Kidney (tissue), 14 donors: ENCODE measurements around the gene SLC38A8. TPM values are rescaled to one million over a fixed set of nuclear protein-coding genes. Genes with fewer than 3 reads are reported as not detected.

ENCODE experiments used
- DNase-seq, 5 donors: peaks; one replicate each; pipeline ENCODE4 v3.0.0-alpha.2; 2013 to 2020
- FAIRE-seq: peaks from 2 replicates; lab custom pipeline; 2012; peaks lifted over from hg19 to GRCh38; lab: Jason Lieb, UNC
- H3K27ac ChIP-seq, 2 donors: one replicate each; pipeline ENCODE4 v1.7.0; 2013; ENCODE audit warnings: low read depth in 2 of 2, low read length in 2 of 2, inconsistent platforms in 1 of 2
- H3K27me3 ChIP-seq: one replicate; pipeline ENCODE4 v1.7.1; 2013; ENCODE audit warnings: low read length, inconsistent platforms; ENCODE audit not compliant: control insufficient read depth, insufficient read depth
- H3K36me3 ChIP-seq, 3 donors: one replicate each; pipeline versions ENCODE4 v1.7.0 to v1.7.1; 2013; ENCODE audit warnings: low read length in 3 of 3, control low read depth in 1 of 3, inconsistent platforms in 1 of 3; ENCODE audit not compliant: insufficient read depth in 3 of 3, control insufficient read depth in 2 of 3
- H3K4me1 ChIP-seq, 3 donors: one replicate each; pipeline versions ENCODE4 v1.7.0 to v1.7.1; 2013; ENCODE audit warnings: low read length in 3 of 3, inconsistent platforms in 1 of 3, low read depth in 1 of 3; ENCODE audit not compliant: control insufficient read depth in 2 of 3, insufficient read depth in 2 of 3
- H3K4me3 ChIP-seq, 3 donors: one replicate each; pipeline versions ENCODE4 v1.7.0 to v1.8.1; 2013; ENCODE audit warnings: low read length in 3 of 3, control low read depth in 1 of 3, inconsistent platforms in 1 of 3
- H3K9ac ChIP-seq, 3 donors: one replicate each; pipeline versions ENCODE4 v1.7.0 to v1.7.1; 2013; ENCODE audit warnings: low read length in 3 of 3, control low read depth in 1 of 3, inconsistent platforms in 1 of 3
- H3K9me3 ChIP-seq, 3 donors: one replicate each; pipeline versions ENCODE4 v1.7.0 to v1.7.1; 2013; ENCODE audit warnings: low read length in 3 of 3, control low read depth in 1 of 3, inconsistent platforms in 1 of 3; ENCODE audit not compliant: control insufficient read depth in 2 of 3, insufficient read depth in 1 of 3
- intact Hi-C: fragments of 100-400 bp; cut with DNase I; formaldehyde crosslinking; loops from one replicate; pipeline ENCODE4 v1.11.1; 2022
- polyA plus RNA-seq: library from polyadenylated mRNA; stranded (reverse); fragments of 350-450 nt; fragmentation: Illumina TruSeq; extraction: RNeasy Lipid Tissue Mini Kit (QIAGEN cat#74804); gene quantifications from one replicate; pipeline ENCODE4 v1.2.3, GENCODE V29; 2014; ENCODE audit warnings: low read depth, low replicate concordance; ENCODE audit not compliant: insufficient read depth
- total RNA-seq: library from RNA; stranded (reverse); fragmentation: NEBNext Ultra II Directional; extraction: Animal tissue kit (Norgen Biotek cat#: 25700); gene quantifications from one replicate; pipeline ENCODE4 v1.2.1, GENCODE V29; 2021
- TF ChIP-seq, protein P1 (sequence below): IDR thresholded peaks from 3 replicates; pipeline ENCODE4 v1.5.1; 2012; ENCODE audit warnings: mild to moderate bottlenecking, moderate library complexity, borderline replicate concordance; ENCODE audit not compliant: insufficient read depth; ENCODE audit errors: extremely low read depth
- donor health status: control.
- donor health status: control.
- donor health status: control.
- donor health status: control.
- donor health status: control.
- donor health status: DM: yes; HTN: yes; CAD: no.
- donor health status: Normal renal cell carcinoma (clear cell type).

SLC38A8 gene
- total and polyA plus RNA-seq, 2 donors from 2014 or later, result 0.30 TPM; not detected in 1

DNA sequence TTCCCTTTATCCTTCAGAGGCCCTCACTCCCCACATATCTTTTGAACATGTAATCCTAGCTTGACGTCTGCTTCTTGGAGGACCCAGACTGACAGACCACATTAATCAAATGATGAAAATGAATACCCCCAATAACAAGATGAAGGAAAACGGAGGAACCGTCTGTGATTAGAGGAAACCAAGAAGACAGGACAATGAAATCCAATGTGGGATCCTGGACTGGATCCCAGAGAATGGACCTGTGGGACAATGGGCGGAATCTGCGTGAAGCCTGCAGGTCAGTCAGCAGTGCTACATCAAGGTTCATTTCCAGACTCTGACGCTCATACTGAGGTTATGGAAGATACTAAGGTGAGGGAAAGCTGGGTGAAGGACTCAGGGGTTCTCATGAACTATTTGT is 38.2 kb upstream of the SLC38A8 start:
- Histone ChIP-seq H3K27ac (no peak overlapping the region), H3K9ac (no peak overlapping the region), H3K27me3 (no peaks in the 10 kb centered on the region), H3K9me3 (no peaks in the 10 kb centered on the region), H3K4me3 (no peak overlapping the region), H3K4me1 (no peaks in the 10 kb centered on the region), H3K36me3 (peaks cover 6 to 40% (median 36%) of the 10 kb centered on the region in 3 donors)
- FAIRE-seq (no peak), DNase-seq (no peak)
- TF ChIP-seq, protein P1, sequence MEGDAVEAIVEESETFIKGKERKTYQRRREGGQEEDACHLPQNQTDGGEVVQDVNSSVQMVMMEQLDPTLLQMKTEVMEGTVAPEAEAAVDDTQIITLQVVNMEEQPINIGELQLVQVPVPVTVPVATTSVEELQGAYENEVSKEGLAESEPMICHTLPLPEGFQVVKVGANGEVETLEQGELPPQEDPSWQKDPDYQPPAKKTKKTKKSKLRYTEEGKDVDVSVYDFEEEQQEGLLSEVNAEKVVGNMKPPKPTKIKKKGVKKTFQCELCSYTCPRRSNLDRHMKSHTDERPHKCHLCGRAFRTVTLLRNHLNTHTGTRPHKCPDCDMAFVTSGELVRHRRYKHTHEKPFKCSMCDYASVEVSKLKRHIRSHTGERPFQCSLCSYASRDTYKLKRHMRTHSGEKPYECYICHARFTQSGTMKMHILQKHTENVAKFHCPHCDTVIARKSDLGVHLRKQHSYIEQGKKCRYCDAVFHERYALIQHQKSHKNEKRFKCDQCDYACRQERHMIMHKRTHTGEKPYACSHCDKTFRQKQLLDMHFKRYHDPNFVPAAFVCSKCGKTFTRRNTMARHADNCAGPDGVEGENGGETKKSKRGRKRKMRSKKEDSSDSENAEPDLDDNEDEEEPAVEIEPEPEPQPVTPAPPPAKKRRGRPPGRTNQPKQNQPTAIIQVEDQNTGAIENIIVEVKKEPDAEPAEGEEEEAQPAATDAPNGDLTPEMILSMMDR, result no peak
- intact Hi-C loops, result no loop called here

DNA sequence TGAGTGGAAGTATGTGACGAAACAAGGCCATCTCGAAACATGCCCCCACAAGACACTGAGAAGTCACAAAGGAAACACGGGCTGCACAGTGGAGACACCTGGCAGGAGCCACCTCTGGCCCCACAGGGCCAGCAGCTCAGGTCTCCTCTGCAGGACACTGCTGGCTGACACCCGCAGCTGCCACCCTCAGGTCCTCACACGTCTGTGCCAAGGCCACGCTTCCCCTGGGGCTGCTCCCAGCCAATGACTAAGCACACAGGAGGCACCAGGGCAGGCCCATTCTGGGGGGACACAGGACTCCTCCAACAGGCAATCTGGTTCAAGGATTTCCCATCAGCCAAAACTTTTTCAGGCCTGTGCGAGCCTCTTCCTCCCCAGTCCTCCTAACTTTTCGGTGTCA is 37.8 kb upstream of the SLC38A8 start:
- TF ChIP-seq, protein P1, result no peak
- no peaks in the 10 kb centered on the region for H3K9me3 ChIP-seq
- peaks cover 6 to 40% (median 37%) of the 10 kb centered on the region in 3 donors for H3K36me3 ChIP-seq
- H3K4me3 ChIP-seq, result no peak overlapping the region
- intact Hi-C loops, result no loop called here
- no peaks in the 10 kb centered on the region for H3K27me3 ChIP-seq
- DNase-seq (no peak), FAIRE-seq (no peak)
- no peak overlapping the region for H3K9ac ChIP-seq
- no peak overlapping the region for H3K27ac ChIP-seq
- no peaks in the 10 kb centered on the region for H3K4me1 ChIP-seq

DNA sequence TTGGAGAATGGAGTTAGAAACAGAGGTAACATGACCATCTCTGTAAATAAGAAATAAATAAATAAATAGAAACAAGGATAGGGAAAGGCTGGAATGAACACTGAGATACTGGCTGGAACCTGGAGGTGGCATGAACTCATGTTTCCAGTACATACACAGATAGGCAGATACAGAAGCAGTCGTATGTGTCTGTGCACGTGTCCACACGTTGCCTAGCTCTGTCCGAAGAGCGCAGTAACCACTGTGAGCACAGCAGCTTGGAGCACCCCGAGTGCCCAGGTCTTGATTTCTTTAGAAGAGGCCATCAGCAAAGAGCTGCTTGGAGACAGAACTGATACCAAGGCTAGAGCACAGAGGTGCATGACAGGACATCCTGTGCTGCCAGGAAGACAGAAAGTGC is 37.1 kb upstream of the SLC38A8 start:
- no peaks in the 10 kb centered on the region for H3K4me1 ChIP-seq
- no peaks in the 10 kb centered on the region for H3K9me3 ChIP-seq
- H3K9ac ChIP-seq, result no peak overlapping the region
- peaks cover 6 to 43% (median 43%) of the 10 kb centered on the region in 3 donors for H3K36me3 ChIP-seq
- H3K4me3 ChIP-seq, result no peak overlapping the region
- no peak overlapping the region for H3K27ac ChIP-seq
- TF ChIP-seq, protein P1, result no peak
- intact Hi-C loops, result no loop called here
- no peak for DNase-seq
- no peak for FAIRE-seq
- H3K27me3 ChIP-seq, result no peaks in the 10 kb centered on the region

DNA sequence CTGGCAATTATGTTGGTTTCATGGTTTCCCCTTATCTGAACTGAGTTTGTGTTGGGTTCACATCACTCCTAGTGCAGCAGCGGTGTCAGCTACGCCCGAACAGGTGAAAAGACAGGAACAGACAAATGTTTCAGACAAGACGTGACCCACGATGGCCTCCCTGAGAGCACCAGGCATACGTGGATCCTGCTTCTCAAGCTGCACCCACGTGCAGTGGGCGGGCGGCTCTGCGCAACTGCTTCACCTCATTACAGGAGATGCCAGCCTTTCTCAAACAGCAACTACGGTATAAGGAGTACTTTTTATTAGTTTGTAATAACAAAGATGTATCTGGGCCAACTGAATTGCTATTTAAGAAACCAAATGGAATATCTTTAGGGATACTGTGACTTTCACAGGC is 32.8 kb upstream of the SLC38A8 start:
- no peak overlapping the region for H3K9ac ChIP-seq
- DNase-seq, result no peak
- no peaks in the 10 kb centered on the region for H3K9me3 ChIP-seq
- TF ChIP-seq, protein P1, result no peak
- no peak overlapping the region for H3K4me3 ChIP-seq
- H3K36me3 ChIP-seq, result peaks cover 4 to 45% (median 31%) of the 10 kb centered on the region in 3 donors
- no peaks in the 10 kb centered on the region for H3K27me3 ChIP-seq
- FAIRE-seq, result no peak
- intact Hi-C loops, result no loop called here
- H3K27ac ChIP-seq, result no peak overlapping the region
- no peaks in the 10 kb centered on the region for H3K4me1 ChIP-seq
